Measurements from ENCODE around the gene MAN1A1. TPM values are rescaled to one million over a fixed set of nuclear protein-coding genes. Genes with fewer than 3 reads are reported as not detected.

MAN1A1 gene
- total and polyA plus RNA-seq, 2 of the 4 experiments (the other 2 are of a cell fraction), result 5.9 to 6.4 TPM

- H3K36me3 ChIP-seq (ENCODE audit: control insufficient read depth, insufficient read depth, low read length), result no peaks in the 10 kb centered on the region
- H3K18ac ChIP-seq (ENCODE audit: low read depth, low read length), result no peak overlapping the region
- H2AK9ac ChIP-seq (replicated peaks; ENCODE audit: low read depth, low read length, poor library complexity), result no peak overlapping the region
- in situ Hi-C loops (cut with MboI; ENCODE audit: low sequenced_read_pairs) (no loop called here), dilution Hi-C loops (cut with HindIII; ENCODE audit: low sequenced_read_pairs, unreplicated experiment) (no loop called here), intact Hi-C loops (cut with micrococcal nuclease) (no loop called here)
- no peak overlapping the region for H3K9ac ChIP-seq (ENCODE audit: low read depth, low read length)
- H3K4ac ChIP-seq (ENCODE audit: low read depth, low read length), result no peak overlapping the region
- no peak overlapping the region for H2AK5ac ChIP-seq (ENCODE audit: low read depth, low read length)
- H2BK15ac ChIP-seq (ENCODE audit: low read depth, low read length), result no peak overlapping the region
- no TSS peak for BruUV-seq (replicated peaks)
- H3K79me1 ChIP-seq (ENCODE audit: low read depth in 1 of 2, low read length in 2 of 2), result no peaks in the 10 kb centered on the region
- ChIA-PET CTCF (no interaction called here), POLR2A (ENCODE audit: unreplicated experiment) (no interaction called here)
- H4K5ac ChIP-seq (ENCODE audit: low read depth, low read length), result no peak overlapping the region
- H3K9me3 ChIP-seq (ENCODE audit: control insufficient read depth, insufficient read depth, low read length), result no peaks in the 10 kb centered on the region
- DNase-seq (no peak), ATAC-seq (ENCODE audit: low read depth) (no peak)
- no peaks in the 10 kb centered on the region for H3K4me1 ChIP-seq (ENCODE audit: control insufficient read depth, insufficient read depth, low read length)
- no peaks in the 10 kb centered on the region for H4K20me1 ChIP-seq (ENCODE audit: insufficient read depth, low read length)
- H4K8ac ChIP-seq (ENCODE audit: low read depth in 2 of 2, low read length in 2 of 2), result no peak overlapping the region
- WGBS, 2 experiments (ENCODE audit: extremely low coverage in 2 of 2, insufficient read length in 1 of 2), result no CpG with 5 or more reads among the region's 3 CpGs
- no peak overlapping the region for H3K4me2 ChIP-seq (ENCODE audit: low read depth, low read length)
- H2BK20ac ChIP-seq (ENCODE audit: low read depth, low read length), result no peak overlapping the region
- no peak overlapping the region for H4K91ac ChIP-seq (ENCODE audit: insufficient read depth, low read depth, low read length)
- no peak overlapping the region for H3K14ac ChIP-seq (replicated peaks; ENCODE audit: low read depth, low read length)
- peaks cover 2% of the 10 kb centered on the region; the same call in 1 of the 2 replicates for H3K9me1 ChIP-seq (ENCODE audit: insufficient read depth, low read length)
- H3K27ac ChIP-seq (ENCODE audit: insufficient read depth, low read length), result no peak overlapping the region
- H3K4me3 ChIP-seq (ENCODE audit: insufficient read depth, low read depth, low read length), result no peak overlapping the region
- H2BK5ac ChIP-seq (ENCODE audit: low read depth, low read length, poor library complexity, severe bottlenecking), result no peak overlapping the region
- no peak overlapping the region for H2AFZ ChIP-seq (replicated peaks; ENCODE audit: low read length, poor library complexity)
- 0 out of 2 replicates have a peak overlapping the region, but pooled peaks have one; percentile 33 for H3K23ac ChIP-seq (ENCODE audit: low read depth, low read length)
- no peak for TF ChIP-seq ELK1 (IDR thresholded peaks at IDR 0.05; ENCODE audit: borderline replicate concordance, low read depth, low read length)
- no peak for TF ChIP-seq CTCF (conservative IDR thresholded peaks at IDR 0.05; ENCODE audit: low read depth, low read length)
- TF ChIP-seq BHLHE40 (IDR thresholded peaks at IDR 0.05; ENCODE audit: low read depth, low read length), result no peak
- no peak for TF ChIP-seq SMC3 (IDR thresholded peaks at IDR 0.05; ENCODE audit: low read depth, low read length)
- TF ChIP-seq FOS (IDR thresholded peaks at IDR 0.05; ENCODE audit: low read depth, low read length), result no peak
- no peak for TF ChIP-seq NFE2L2 (IDR thresholded peaks at IDR 0.05; ENCODE audit: low read depth, low read length)
- no peak for TF ChIP-seq RAD21 (IDR thresholded peaks at IDR 0.05; ENCODE audit: low read length)
- TF ChIP-seq USF2 (IDR thresholded peaks at IDR 0.05; ENCODE audit: low read depth, low read length), result no peak
- no peak for TF ChIP-seq MAZ (IDR thresholded peaks at IDR 0.05; ENCODE audit: borderline replicate concordance, low read depth, low read length)
- no peak for TF ChIP-seq CHD1 (IDR thresholded peaks at IDR 0.05; ENCODE audit: low read depth, low read length)
- no peak for TF ChIP-seq MXI1 (IDR thresholded peaks at IDR 0.05; ENCODE audit: borderline replicate concordance, low read depth, low read length)
- TF ChIP-seq RFX5 (IDR thresholded peaks at IDR 0.05; ENCODE audit: low read depth, low read length), result no peak
- no peak for TF ChIP-seq POLR2A (IDR thresholded peaks at IDR 0.05; ENCODE audit: low read depth, low read length)
- no peak for TF ChIP-seq RCOR1 (IDR thresholded peaks at IDR 0.05; ENCODE audit: insufficient replicate concordance, low read length)
- no peak for TF ChIP-seq MAFK (IDR thresholded peaks at IDR 0.05; ENCODE audit: low read depth, low read length)
- no peak for TF ChIP-seq CEBPB (IDR thresholded peaks at IDR 0.05; ENCODE audit: low read depth, low read length)
- no peak overlapping the region for H3K56ac ChIP-seq (ENCODE audit: extremely low read depth, insufficient read depth, low read length)
- H2BK120ac ChIP-seq (ENCODE audit: low read depth, low read length), result no peak overlapping the region
- H3K27me3 ChIP-seq (ENCODE audit: control insufficient read depth, insufficient read depth, low read length), result no peaks in the 10 kb centered on the region
These were observed 178.3 kb downstream of the MAN1A1 start for GRCh38 chr6:119171088-119171841.
